ENCODE data around the gene SUN2.
"Not testable (repeated sequence)": the region's sequence is repeated elsewhere in the genome, so short reads cannot be mapped to it uniquely, and the experiment has no call there.

The SUN2 gene

GRCh38 chr22:38755911-38756532 is at the start of gene SUN2:
SUN2 (minus strand) TSS chr22:38755998; CDS start chr22:38752628, 3,370 bp downstream.
- no peaks in the 10 kb centered on the region for H3K27me3 ChIP-seq (ENCODE audit: insufficient read depth, low read length)
- peak within 1 kb of the TSS; percentile 59 for H3K4me3 ChIP-seq (ENCODE audit: low read length)
- peaks cover 17% of the 10 kb centered on the region for H3K36me3 ChIP-seq (ENCODE audit: insufficient read depth, low read length)
- H2AFZ ChIP-seq (ENCODE audit: low read depth, low read length), result peak within 1 kb of the TSS; percentile 69
- H3K4me1 ChIP-seq (ENCODE audit: insufficient read depth, low read length), result peaks cover 39% of the 10 kb centered on the region
- no peaks in the 10 kb centered on the region for H3K9me3 ChIP-seq (ENCODE audit: low read length)

GRCh38 chr22:38805041-38805593 is 49.3 kb upstream of the SUN2 start:
- not testable (repeated sequence) for H3K36me3 ChIP-seq (ENCODE audit: insufficient read depth, low read length); H3K4me1 ChIP-seq (ENCODE audit: insufficient read depth, low read length); H2AFZ ChIP-seq (ENCODE audit: low read depth, low read length); H3K27me3 ChIP-seq (ENCODE audit: insufficient read depth, low read length); H3K9me3 ChIP-seq (ENCODE audit: low read length); H3K4me3 ChIP-seq (ENCODE audit: low read length)

- no peaks in the 10 kb centered on the region for H3K36me3 ChIP-seq (ENCODE audit: insufficient read depth, low read length)
- no peaks in the 10 kb centered on the region for H3K4me1 ChIP-seq (ENCODE audit: insufficient read depth, low read length)
- H3K27me3 ChIP-seq (ENCODE audit: insufficient read depth, low read length), result peaks cover 6% of the 10 kb centered on the region
- no peak overlapping the region for H2AFZ ChIP-seq (ENCODE audit: low read depth, low read length)
- no peak overlapping the region for H3K4me3 ChIP-seq (ENCODE audit: low read length)
- no peaks in the 10 kb centered on the region for H3K9me3 ChIP-seq (ENCODE audit: low read length)
Observed at GRCh38 chr22:38802671-38803121, 46.9 kb upstream of the SUN2 start.

GRCh38 chr22:38799265-38800002 is 43.6 kb upstream of the SUN2 start:
- H2AFZ ChIP-seq (ENCODE audit: low read depth, low read length), result no peak overlapping the region
- H3K9me3 ChIP-seq (ENCODE audit: low read length), result no peaks in the 10 kb centered on the region
- peaks cover 2% of the 10 kb centered on the region for H3K4me1 ChIP-seq (ENCODE audit: insufficient read depth, low read length)
- peaks cover 12% of the 10 kb centered on the region for H3K27me3 ChIP-seq (ENCODE audit: insufficient read depth, low read length)
- no peaks in the 10 kb centered on the region for H3K36me3 ChIP-seq (ENCODE audit: insufficient read depth, low read length)
- no peak overlapping the region for H3K4me3 ChIP-seq (ENCODE audit: low read length)

- Histone ChIP-seq H3K4me1 (ENCODE audit: insufficient read depth, low read length) (peaks cover 3% of the 10 kb centered on the region), H3K27me3 (ENCODE audit: insufficient read depth, low read length) (peaks cover 12% of the 10 kb centered on the region)
Observed at GRCh38 chr22:38798496-38798895, 42.7 kb upstream of the SUN2 start.

GRCh38 chr22:38796262-38796957 is 40.6 kb upstream of the SUN2 start:
- peaks cover 6% of the 10 kb centered on the region for H3K4me1 ChIP-seq (ENCODE audit: insufficient read depth, low read length)
- H3K36me3 ChIP-seq (ENCODE audit: insufficient read depth, low read length), result no peaks in the 10 kb centered on the region
- no peak overlapping the region for H3K4me3 ChIP-seq (ENCODE audit: low read length)
- peaks cover 8% of the 10 kb centered on the region for H3K27me3 ChIP-seq (ENCODE audit: insufficient read depth, low read length)
- no peak overlapping the region for H2AFZ ChIP-seq (ENCODE audit: low read depth, low read length)
- no peaks in the 10 kb centered on the region for H3K9me3 ChIP-seq (ENCODE audit: low read length)

More at GRCh38 chr22:38798496-38798895, 42.7 kb upstream of the SUN2 start:
- H3K9me3 ChIP-seq (ENCODE audit: low read length), result no peaks in the 10 kb centered on the region
- H2AFZ ChIP-seq (ENCODE audit: low read depth, low read length), result no peak overlapping the region
- H3K4me3 ChIP-seq (ENCODE audit: low read length), result no peak overlapping the region
- no peaks in the 10 kb centered on the region for H3K36me3 ChIP-seq (ENCODE audit: insufficient read depth, low read length)

- H3K4me1 ChIP-seq (ENCODE audit: insufficient read depth, low read length), result peaks cover 6% of the 10 kb centered on the region
- no peak overlapping the region for H2AFZ ChIP-seq (ENCODE audit: low read depth, low read length)
- no peak overlapping the region for H3K4me3 ChIP-seq (ENCODE audit: low read length)
- H3K36me3 ChIP-seq (ENCODE audit: insufficient read depth, low read length), result peaks cover 1% of the 10 kb centered on the region
- H3K9me3 ChIP-seq (ENCODE audit: low read length), result no peaks in the 10 kb centered on the region
- H3K27me3 ChIP-seq (ENCODE audit: insufficient read depth, low read length), result peaks cover 8% of the 10 kb centered on the region
Observed at GRCh38 chr22:38795569-38795968, 39.8 kb upstream of the SUN2 start.

GRCh38 chr22:38793721-38794466 is 38.1 kb upstream of the SUN2 start, which contains the start of gene DNAL4:
DNAL4 (minus strand) TSS chr22:38794143; CDS start chr22:38782731, 11,412 bp downstream.
- Histone ChIP-seq H3K4me3 (ENCODE audit: low read length) (peak within 1 kb of the TSS; percentile 94), H2AFZ (ENCODE audit: low read depth, low read length) (peak within 1 kb of the TSS; percentile 99), H3K27me3 (ENCODE audit: insufficient read depth, low read length) (peaks cover 6% of the 10 kb centered on the region), H3K36me3 (ENCODE audit: insufficient read depth, low read length) (peaks cover 13% of the 10 kb centered on the region), H3K9me3 (ENCODE audit: low read length) (no peaks in the 10 kb centered on the region), H3K4me1 (ENCODE audit: insufficient read depth, low read length) (peaks cover 6% of the 10 kb centered on the region)

GRCh38 chr22:38793317-38793716 is 37.5 kb upstream of the SUN2 start:
- Histone ChIP-seq H3K27me3 (ENCODE audit: insufficient read depth, low read length) (peaks cover 6% of the 10 kb centered on the region), H3K9me3 (ENCODE audit: low read length) (no peaks in the 10 kb centered on the region), H2AFZ (ENCODE audit: low read depth, low read length) (peak overlapping the region; percentile 99), H3K4me1 (ENCODE audit: insufficient read depth, low read length) (peaks cover 6% of the 10 kb centered on the region), H3K4me3 (ENCODE audit: low read length) (peak overlapping the region; percentile 94), H3K36me3 (ENCODE audit: insufficient read depth, low read length) (peaks cover 13% of the 10 kb centered on the region)

GRCh38 chr22:38792833-38793232 is 37.0 kb upstream of the SUN2 start:
- peak overlapping the region; percentile 94 for H3K4me3 ChIP-seq (ENCODE audit: low read length)
- H2AFZ ChIP-seq (ENCODE audit: low read depth, low read length), result no peak overlapping the region
- H3K27me3 ChIP-seq (ENCODE audit: insufficient read depth, low read length), result peaks cover 6% of the 10 kb centered on the region
- H3K4me1 ChIP-seq (ENCODE audit: insufficient read depth, low read length), result peaks cover 6% of the 10 kb centered on the region
- peaks cover 13% of the 10 kb centered on the region for H3K36me3 ChIP-seq (ENCODE audit: insufficient read depth, low read length)
- H3K9me3 ChIP-seq (ENCODE audit: low read length), result no peaks in the 10 kb centered on the region

- peaks cover 13% of the 10 kb centered on the region for H3K36me3 ChIP-seq (ENCODE audit: insufficient read depth, low read length)
- H3K9me3 ChIP-seq (ENCODE audit: low read length), result no peaks in the 10 kb centered on the region
- H3K4me3 ChIP-seq (ENCODE audit: low read length), result no peak overlapping the region
- no peaks in the 10 kb centered on the region for H3K27me3 ChIP-seq (ENCODE audit: insufficient read depth, low read length)
- no peak overlapping the region for H2AFZ ChIP-seq (ENCODE audit: low read depth, low read length)
- H3K4me1 ChIP-seq (ENCODE audit: insufficient read depth, low read length), result peaks cover 11% of the 10 kb centered on the region
Observed at GRCh38 chr22:38789606-38790005, 33.8 kb upstream of the SUN2 start.

GRCh38 chr22:38788846-38789245 is 33.0 kb upstream of the SUN2 start:
- Histone ChIP-seq H3K4me1 (ENCODE audit: insufficient read depth, low read length) (peaks cover 8% of the 10 kb centered on the region), H3K9me3 (ENCODE audit: low read length) (no peaks in the 10 kb centered on the region), H3K36me3 (ENCODE audit: insufficient read depth, low read length) (peaks cover 13% of the 10 kb centered on the region), H2AFZ (ENCODE audit: low read depth, low read length) (no peak overlapping the region), H3K27me3 (ENCODE audit: insufficient read depth, low read length) (no peaks in the 10 kb centered on the region), H3K4me3 (ENCODE audit: low read length) (no peak overlapping the region)
